ENCODE results near the gene AANAT. TPM values are rescaled to one million over a fixed set of nuclear protein-coding genes. Genes with fewer than 3 reads are reported as not detected.
A peak's percentile ranks its signal among the peaks of the same experiment; 100 is the strongest.

AANAT gene
- total and polyA plus RNA-seq, 10 donors, result 0.19 to 0.22 TPM; not detected in 8

GRCh38 chr17:76485569-76485968 lies 18.2 kb downstream of the AANAT start:
- TF ChIP-seq POLR2AphosphoS5 (IDR thresholded peaks at IDR 0.05) (peak in 2 of 3 donors; percentile 71 to 87), POLR2A (IDR thresholded peaks at IDR 0.05) (no peak)
- TF ChIP-seq, protein P1, sequence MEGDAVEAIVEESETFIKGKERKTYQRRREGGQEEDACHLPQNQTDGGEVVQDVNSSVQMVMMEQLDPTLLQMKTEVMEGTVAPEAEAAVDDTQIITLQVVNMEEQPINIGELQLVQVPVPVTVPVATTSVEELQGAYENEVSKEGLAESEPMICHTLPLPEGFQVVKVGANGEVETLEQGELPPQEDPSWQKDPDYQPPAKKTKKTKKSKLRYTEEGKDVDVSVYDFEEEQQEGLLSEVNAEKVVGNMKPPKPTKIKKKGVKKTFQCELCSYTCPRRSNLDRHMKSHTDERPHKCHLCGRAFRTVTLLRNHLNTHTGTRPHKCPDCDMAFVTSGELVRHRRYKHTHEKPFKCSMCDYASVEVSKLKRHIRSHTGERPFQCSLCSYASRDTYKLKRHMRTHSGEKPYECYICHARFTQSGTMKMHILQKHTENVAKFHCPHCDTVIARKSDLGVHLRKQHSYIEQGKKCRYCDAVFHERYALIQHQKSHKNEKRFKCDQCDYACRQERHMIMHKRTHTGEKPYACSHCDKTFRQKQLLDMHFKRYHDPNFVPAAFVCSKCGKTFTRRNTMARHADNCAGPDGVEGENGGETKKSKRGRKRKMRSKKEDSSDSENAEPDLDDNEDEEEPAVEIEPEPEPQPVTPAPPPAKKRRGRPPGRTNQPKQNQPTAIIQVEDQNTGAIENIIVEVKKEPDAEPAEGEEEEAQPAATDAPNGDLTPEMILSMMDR (IDR thresholded peaks at IDR 0.05 in 8 of 11, conservative IDR thresholded peaks at IDR 0.05 in 3 of 11), result no peak
- H3K4me3 ChIP-seq, result no peak overlapping the region
- H3K27ac ChIP-seq, result peak overlapping the region in 6 of 8 donors; percentile 35 to 98 (median 89)
- peaks cover 12 to 100% (median 75%) of the 10 kb centered on the region in 6 donors for H3K4me1 ChIP-seq
- intact Hi-C loops (cut with DNase I; ENCODE audit: low total_unique reads), result no loop called here
- peaks cover 0 to 38% (median 8%) of the 10 kb centered on the region in 6 donors for H3K36me3 ChIP-seq
- H3K9me3 ChIP-seq, result no peaks in the 10 kb centered on the region
- 26 to 45% (median 29%) methylated on average over 11 of the region's 11 CpGs for WGBS, 5 donors
- H3K27me3 ChIP-seq (replicated peaks in 1 of 7), result no peaks in the 10 kb centered on the region
- no peak for DNase-seq

DNA sequence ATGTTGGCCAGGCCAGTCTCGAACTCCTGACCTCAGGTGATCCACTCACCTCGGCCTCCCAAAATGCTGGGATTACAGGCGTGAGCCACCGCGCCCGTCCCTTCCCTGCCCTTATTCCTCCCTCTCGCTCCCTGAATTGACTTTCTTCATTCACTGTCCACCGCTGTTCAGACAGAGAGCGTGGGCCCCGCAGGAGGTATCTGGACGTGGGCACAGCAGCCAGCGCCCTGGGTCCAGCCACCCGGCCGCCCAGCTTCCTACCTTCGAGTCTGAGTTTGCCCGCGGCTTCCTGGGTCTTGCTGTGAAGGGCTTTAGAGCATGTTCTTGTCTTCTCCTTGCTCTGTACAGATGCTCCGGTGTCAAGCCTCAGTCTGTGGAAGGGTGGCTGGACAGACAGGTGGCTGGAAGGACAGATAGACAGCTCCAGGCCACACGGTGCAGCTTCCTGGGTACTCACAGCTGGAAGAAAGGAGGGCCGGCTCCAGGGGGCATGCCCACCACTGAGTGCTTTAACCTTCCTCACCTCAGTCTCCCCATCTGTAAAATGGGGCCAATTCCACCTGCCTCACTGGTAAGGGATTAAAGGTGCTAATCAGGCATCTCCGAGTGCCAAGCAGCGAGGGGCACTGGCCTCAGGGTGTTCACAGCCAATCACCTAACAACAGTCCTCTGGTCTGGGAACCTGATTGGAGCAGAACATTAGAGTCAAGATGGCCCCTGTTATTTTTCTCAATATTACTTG lies 20.2 kb downstream of the AANAT start:
- intact Hi-C loops (cut with DNase I; ENCODE audit: low total_unique reads), result no loop called here
- TF ChIP-seq POLR2AphosphoS5 (IDR thresholded peaks at IDR 0.05), result peak; percentile 4 to 71 (median 42)
- TF ChIP-seq, protein P1 (IDR thresholded peaks at IDR 0.05 in 8 of 11, conservative IDR thresholded peaks at IDR 0.05 in 3 of 11), result no peak
- H3K36me3 ChIP-seq, result peaks cover 0 to 20% (median 8%) of the 10 kb centered on the region in 6 donors
- peak overlapping the region in 4 of 8 donors; percentile 41 to 98 (median 71) for H3K27ac ChIP-seq
- H3K4me1 ChIP-seq, result peaks cover 24 to 100% (median 78%) of the 10 kb centered on the region in 6 donors
- WGBS, 5 donors, result 92 to 98% (median 95%) methylated on average over 22 of the region's 22 CpGs
- no peak overlapping the region for H3K4me3 ChIP-seq
- no peak for DNase-seq
- no peaks in the 10 kb centered on the region for H3K9me3 ChIP-seq
- H3K27me3 ChIP-seq (replicated peaks in 1 of 7), result no peaks in the 10 kb centered on the region

DNA sequence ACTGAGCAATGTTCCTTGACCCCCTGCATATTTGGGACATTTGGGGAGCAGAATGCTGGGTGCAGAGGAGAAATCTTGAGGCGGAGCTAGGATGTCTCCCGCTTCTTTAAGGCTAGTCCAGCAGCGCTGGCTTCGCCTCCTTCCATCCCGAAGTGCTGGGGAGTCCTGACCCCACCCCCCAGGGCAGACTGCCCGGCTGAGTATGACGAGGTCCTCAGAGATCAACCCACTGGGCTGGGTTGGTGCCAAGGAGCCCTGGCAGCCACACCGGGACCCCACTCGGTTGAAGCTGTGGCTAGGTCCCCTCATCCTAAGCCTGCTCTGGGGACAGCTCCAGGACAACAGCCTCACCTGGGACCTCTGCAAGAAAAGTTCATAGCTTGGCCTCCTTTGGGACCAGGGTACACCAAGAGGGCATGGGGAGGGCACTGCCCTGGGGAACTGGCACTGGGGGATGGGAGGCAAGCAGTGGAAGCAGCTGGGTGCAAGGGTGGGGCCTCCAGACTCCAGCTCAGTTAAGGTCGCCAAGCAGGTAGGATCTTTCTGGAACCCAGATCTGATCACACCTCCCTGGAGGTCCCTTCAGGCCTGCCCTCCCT lies 22.8 kb downstream of the AANAT start:
- peak overlapping the region in 7 of 8 donors; percentile 88 to 98 (median 96) for H3K27ac ChIP-seq
- H3K4me1 ChIP-seq, result peaks cover 47 to 100% (median 79%) of the 10 kb centered on the region in 6 donors
- no peak for TF ChIP-seq POLR2A (IDR thresholded peaks at IDR 0.05)
- TF ChIP-seq, protein P1 (IDR thresholded peaks at IDR 0.05 in 8 of 11, conservative IDR thresholded peaks at IDR 0.05 in 3 of 11), result no peak
- TF ChIP-seq POLR2AphosphoS5 (IDR thresholded peaks at IDR 0.05), result peak; percentile 9 to 63 (median 44)
- intact Hi-C loops (cut with DNase I; ENCODE audit: low total_unique reads), result no loop called here
- 72 to 84% (median 74%) methylated on average over 4 to 10 of the region's 10 CpGs for WGBS, 5 donors
- no peak overlapping the region for H3K4me3 ChIP-seq
- no peaks in the 10 kb centered on the region for H3K9me3 ChIP-seq
- DNase-seq, result no peak
- peaks cover 0 to 28% (median 8%) of the 10 kb centered on the region in 6 donors for H3K36me3 ChIP-seq
- H3K27me3 ChIP-seq (replicated peaks in 1 of 7), result no peaks in the 10 kb centered on the region

Measured in spleen (tissue), 11 donors.